H1 (cell line): ENCODE data around the gene MAGI2. TPM values are rescaled to one million over a fixed set of nuclear protein-coding genes. Genes with fewer than 3 reads are reported as not detected.
A peak's percentile ranks its signal among the peaks of the same experiment; 100 is the strongest.

Source experiments
- CTCF ChIA-PET: fragments of 300-600 bp; sonication (Branson Sonifier 250); formaldehyde crosslinking; loops from one replicate; lab custom pipeline; 2021; ENCODE audit not compliant: partially characterized antibody; lab: Charles Lee
- POLR2A ChIA-PET: fragments of 300-600 bp; sonication (Branson Sonifier 250); formaldehyde crosslinking; loops from one replicate; lab custom pipeline; 2021; ENCODE audit warnings: inconsistent platforms; ENCODE audit not compliant: partially characterized antibody; lab: Charles Lee
- DNase-seq, 2 experiments: peaks; one replicate each; pipeline versions ENCODE4 v3.0.0 to v3.0.0-alpha.2; 2010 to 2022; ENCODE audit warnings: low spot score in 2 of 2, low read depth in 1 of 2, mixed read lengths in 1 of 2
- FAIRE-seq: peaks from 2 replicates; lab custom pipeline; 2011; peaks lifted over from hg19 to GRCh38; lab: Jason Lieb, UNC
- H2AFZ ChIP-seq: 2 replicates; pipeline ENCODE4 v1.8.1; 2012; ENCODE audit warnings: low read length, inconsistent platforms
- H2AK5ac ChIP-seq: 2 replicates; pipeline ENCODE4 v1.6.1; 2013; ENCODE audit warnings: low read depth, low read length
- H2BK120ac ChIP-seq: replicated peaks from 2 replicates; pipeline ENCODE3; 2013; ENCODE audit warnings: low read depth, low read length, inconsistent platforms
- H2BK12ac ChIP-seq: 2 replicates; pipeline ENCODE4 v1.6.1; 2013; ENCODE audit warnings: low read depth, low read length
- H2BK15ac ChIP-seq: 2 replicates; pipeline ENCODE4 v1.6.1; 2013; ENCODE audit warnings: low read length
- H2BK20ac ChIP-seq: 2 replicates; pipeline ENCODE4 v1.6.1; 2013; ENCODE audit warnings: low read length
- H2BK5ac ChIP-seq: 2 replicates; pipeline ENCODE4 v1.6.1; 2013; ENCODE audit warnings: low read depth, low read length
- H3K14ac ChIP-seq: 2 replicates; pipeline ENCODE4 v1.6.1; 2013; ENCODE audit warnings: inconsistent platforms; ENCODE audit not compliant: insufficient read length
- H3K18ac ChIP-seq: 2 replicates; pipeline ENCODE4 v1.6.1; 2013; ENCODE audit warnings: low read length; ENCODE audit errors: extremely low read depth
- H3K23ac ChIP-seq: 2 replicates; pipeline ENCODE4 v1.6.1; 2013; ENCODE audit warnings: inconsistent platforms; ENCODE audit not compliant: insufficient read length
- H3K23me2 ChIP-seq: 2 replicates; pipeline ENCODE4 v1.6.1; 2013; ENCODE audit warnings: low read depth, low read length
- H3K27ac ChIP-seq: 2 replicates; pipeline ENCODE4 v1.6.1; 2011; ENCODE audit warnings: low read depth, low read length, inconsistent platforms
- H3K27me3 ChIP-seq, 4 experiments: replicated peaks in 1 of 4; 1 replicate in 1 of 4; 2 replicates in 3 of 4; pipeline versions ENCODE4 v1.6.1 to v1.8.1; 2011 to 2013; ENCODE audit warnings: low read length in 3 of 4, mild to moderate bottlenecking in 3 of 4, inconsistent platforms in 2 of 4, mixed read lengths in 2 of 4, moderate library complexity in 1 of 4; ENCODE audit not compliant: control insufficient read depth in 3 of 4, insufficient read depth in 3 of 4; ENCODE audit errors: extremely low read depth in 1 of 4
- H3K36me3 ChIP-seq, 4 experiments: 2 replicates each; pipeline versions ENCODE4 v1.6.1 to v1.8.1; 2011 to 2013; ENCODE audit warnings: mild to moderate bottlenecking in 4 of 4, low read length in 3 of 4, moderate library complexity in 2 of 4, control low read depth in 1 of 4, inconsistent platforms in 1 of 4; ENCODE audit not compliant: insufficient read depth in 4 of 4, control insufficient read depth in 2 of 4
- H3K4ac ChIP-seq: replicated peaks from 2 replicates; pipeline ENCODE3; 2013; ENCODE audit warnings: low read length, low read depth, mixed read lengths, inconsistent platforms; ENCODE audit not compliant: insufficient read length
- H3K4me1 ChIP-seq, 4 experiments: replicated peaks in 1 of 4; 1 replicate in 1 of 4; 2 replicates in 3 of 4; pipeline versions ENCODE4 v1.6.1 to v1.8.1; 2011 to 2013; ENCODE audit warnings: low read length in 3 of 4, inconsistent platforms in 2 of 4, mixed read lengths in 1 of 4; ENCODE audit not compliant: insufficient read depth in 4 of 4, control insufficient read depth in 3 of 4
- H3K4me2 ChIP-seq, 2 experiments: 2 replicates each; pipeline versions ENCODE4 v1.6.1 to v1.8.1; 2011 to 2013; ENCODE audit warnings: low read depth in 2 of 2, low read length in 2 of 2, control low read depth in 1 of 2, inconsistent platforms in 1 of 2, mild to moderate bottlenecking in 1 of 2; ENCODE audit not compliant: insufficient read depth in 1 of 2
- H3K4me3 ChIP-seq, 4 experiments: fragments of 200-600, 300-600 bp in 1 of 4; sonication (generic), shearing (Covaris generic), sonication (Bioruptor Twin) in 1 of 4; 2 replicates each; pipeline versions ENCODE4 v1.5.1 to v1.8.1; 2011 to 2016; ENCODE audit warnings: low read length in 4 of 4, low read depth in 3 of 4, control low read depth in 2 of 4, inconsistent platforms in 2 of 4, mild to moderate bottlenecking in 2 of 4, mixed read lengths in 1 of 4, moderate library complexity in 1 of 4; ENCODE audit not compliant: insufficient read depth in 2 of 4; ENCODE audit errors: extremely low read depth in 1 of 4
- H3K56ac ChIP-seq: replicated peaks from 2 replicates; pipeline ENCODE3; 2013; ENCODE audit warnings: low read depth, mild to moderate bottlenecking, mixed read lengths, low read length, inconsistent platforms; ENCODE audit not compliant: insufficient read length
- H3K79me1 ChIP-seq: 2 replicates; pipeline ENCODE4 v1.6.1; 2013; ENCODE audit warnings: low read depth, low read length, control low read depth
- H3K79me2 ChIP-seq, 2 experiments: 2 replicates each; pipeline versions ENCODE4 v1.6.1 to v1.8.1; 2012 to 2013; ENCODE audit warnings: low read length in 2 of 2, mild to moderate bottlenecking in 2 of 2, inconsistent platforms in 1 of 2; ENCODE audit not compliant: insufficient read depth in 2 of 2, control insufficient read depth in 1 of 2
- H3K9ac ChIP-seq, 4 experiments: replicated peaks in 1 of 4; 1 replicate in 1 of 4; 2 replicates in 3 of 4; pipeline versions ENCODE4 v1.6.1 to v1.8.1; 2011 to 2013; ENCODE audit warnings: low read depth in 3 of 4, low read length in 3 of 4, control low read depth in 2 of 4, mild to moderate bottlenecking in 2 of 4, moderate library complexity in 2 of 4, inconsistent platforms in 1 of 4; ENCODE audit errors: extremely low read depth in 1 of 4
- H3K9me3 ChIP-seq, 2 experiments: 2 replicates each; pipeline versions ENCODE4 v1.6.1 to v1.8.1; 2012 to 2013; ENCODE audit warnings: mild to moderate bottlenecking in 2 of 2, moderate library complexity in 2 of 2, control low read depth in 1 of 2, inconsistent platforms in 1 of 2, low read depth in 1 of 2, low read length in 1 of 2, mixed read lengths in 1 of 2; ENCODE audit not compliant: insufficient read depth in 2 of 2
- H4K20me1 ChIP-seq, 2 experiments: replicated peaks in 1 of 2; 2 replicates each; pipeline versions ENCODE3 to v1.8.1; 2011 to 2013; ENCODE audit warnings: inconsistent platforms in 2 of 2, low read length in 2 of 2, mild to moderate bottlenecking in 1 of 2; ENCODE audit not compliant: insufficient read depth in 2 of 2, control insufficient read depth in 1 of 2
- H4K5ac ChIP-seq: 2 replicates; pipeline ENCODE4 v1.6.1; 2013; ENCODE audit warnings: low read length, low read depth, mixed read lengths, inconsistent platforms; ENCODE audit not compliant: insufficient read length
- H4K8ac ChIP-seq: 2 replicates; pipeline ENCODE4 v1.8.0; 2013; ENCODE audit warnings: mild to moderate bottlenecking, moderate library complexity, low read length, inconsistent platforms; ENCODE audit not compliant: insufficient read depth; ENCODE audit errors: extremely low read depth
- H4K91ac ChIP-seq: replicated peaks from 2 replicates; pipeline ENCODE3; 2013; ENCODE audit warnings: low read length, mixed read lengths, inconsistent platforms; ENCODE audit not compliant: insufficient read length
- CHD1 ChIP-seq: IDR thresholded peaks from 2 replicates; pipeline ENCODE4 v1.6.1; 2012; ENCODE audit warnings: low read depth, low read length, improper control_type of control experiment
- EGR1 ChIP-seq: IDR thresholded peaks from 2 replicates; pipeline ENCODE4 v1.6.1; 2011; ENCODE audit warnings: low read depth, low read length, borderline replicate concordance
- FOSL1 ChIP-seq: IDR thresholded peaks from 2 replicates; pipeline ENCODE4 v1.6.1; 2011; ENCODE audit warnings: mild to moderate bottlenecking, low read depth, low read length, moderate library complexity; ENCODE audit not compliant: insufficient read depth
- GABPA ChIP-seq: IDR thresholded peaks from 2 replicates; pipeline ENCODE4 v1.6.1; 2011; ENCODE audit warnings: mild to moderate bottlenecking, low read length, moderate library complexity, borderline replicate concordance; ENCODE audit not compliant: insufficient read depth
- JUND ChIP-seq: IDR thresholded peaks from 2 replicates; pipeline ENCODE4 v1.6.1; 2011; ENCODE audit warnings: mild to moderate bottlenecking, improper control_type of control experiment, low read length
- KDM1A ChIP-seq: fragments of 200-600, 300-600 bp; sonication (generic); IDR thresholded peaks from 2 replicates; pipeline ENCODE4 v1.7.1; 2016; ENCODE audit warnings: mild to moderate bottlenecking, low read length, borderline replicate concordance
- KDM5A ChIP-seq: fragments of 200-600 bp; IDR thresholded peaks from 2 replicates; pipeline ENCODE4 v1.7.1; 2012; ENCODE audit warnings: mild to moderate bottlenecking, low read length, inconsistent platforms, mixed read lengths
- NANOG ChIP-seq: IDR thresholded peaks from 2 replicates; pipeline ENCODE4 v1.6.1; 2011; ENCODE audit warnings: low read length, low read depth, mild to moderate bottlenecking, inconsistent platforms; ENCODE audit not compliant: insufficient read depth, poor library complexity, severe bottlenecking
- PHF8 ChIP-seq: fragments of 200-600 bp; sonication (generic); conservative IDR thresholded peaks from 2 replicates; pipeline ENCODE4 v1.7.1; 2012; ENCODE audit warnings: low read depth, mild to moderate bottlenecking, inconsistent platforms, low read length, moderate library complexity
- POLR2A ChIP-seq, 2 experiments: IDR thresholded peaks; 1 replicate in 1 of 2; 2 replicates in 1 of 2; pipeline ENCODE4 v1.6.1; 2011; ENCODE audit warnings: low read depth in 2 of 2, low read length in 2 of 2, mild to moderate bottlenecking in 2 of 2; ENCODE audit errors: control extremely low read depth in 1 of 2
- SP1 ChIP-seq: IDR thresholded peaks from 2 replicates; pipeline ENCODE4 v1.6.1; 2011; ENCODE audit warnings: low read depth, low read length
- SRF ChIP-seq: IDR thresholded peaks from 2 replicates; pipeline ENCODE4 v1.6.1; 2011; ENCODE audit warnings: mild to moderate bottlenecking, low read depth, low read length, moderate library complexity
- SUZ12 ChIP-seq: fragments of 200-600 bp; sonication (generic); IDR thresholded peaks from 2 replicates; pipeline ENCODE4 v1.6.1; 2012; ENCODE audit warnings: mild to moderate bottlenecking, inconsistent platforms, low read length, moderate library complexity, mixed read lengths
- YY1 ChIP-seq: IDR thresholded peaks from 2 replicates; pipeline ENCODE4 v1.6.1; 2011; ENCODE audit warnings: low read depth, mild to moderate bottlenecking, low read length
- WGBS, 2 experiments: shearing (Covaris generic) in 1 of 2; methylation state at CpG; one replicate each; pipeline versions ENCODE4 v1.1.6 to v1.1.7; 2013 to 2015; ENCODE audit warnings: low lambda C conversion rate in 2 of 2, mixed read lengths in 2 of 2, inconsistent platforms in 1 of 2, low coverage in 1 of 2, missing lambda C conversion rate in 1 of 2; ENCODE audit not compliant: insufficient replicate concordance in 2 of 2, insufficient coverage in 1 of 2, insufficient read length in 1 of 2; ENCODE audit errors: extremely low coverage in 1 of 2, missing lambda C conversion rate in 1 of 2; 5-methylcytosine and 5-hydroxymethylcytosine counted together
- polyA plus RNA-seq, 7 experiments: library from polyadenylated mRNA; depleted of rRNA in 3 of 7; stranded (reverse) in 5 of 7; unstranded in 2 of 7; fragments of >200 nt in 5 of 7; fragments of 200-250 nt in 2 of 7; gene quantifications; 1 replicate in 5 of 7; 2 replicates in 1 of 7; 4 replicates in 1 of 7; pipeline versions ENCODE4 v1.2.1 to v1.2.3, GENCODE V29; 2011 to 2013; ENCODE audit warnings: missing spikeins in 2 of 7, mixed read lengths in 2 of 7
- total RNA-seq: library from RNA; stranded (reverse); fragmentation: NEBNext Ultra II Directional; extraction: Animal tissue kit (Norgen Biotek cat#: 25700); gene quantifications from 2 replicates; pipeline ENCODE4 v1.2.1, GENCODE V29; 2021

MAGI2 gene
- total and polyA plus RNA-seq, 2 of the 8 experiments (the other 6 are each of a cell fraction or from before 2014, with no cell fraction given) = 6.0 to 27.3 TPM

- Histone ChIP-seq H4K91ac (no peak overlapping the region), H4K20me1 (no peaks in the 10 kb centered on the region), H3K18ac (no peak overlapping the region), H2BK5ac (no peak overlapping the region), H2AFZ (peak overlapping the region; percentile 11; the same call in 1 of the 2 replicates), H2BK12ac (no peak overlapping the region), H3K9ac (no peak overlapping the region), H3K27ac (no peak overlapping the region), H4K5ac (no peak overlapping the region), H3K23ac (no peak overlapping the region), H2AK5ac (no peak overlapping the region), H2BK20ac (no peak overlapping the region), H3K79me2 (no peaks in the 10 kb centered on the region), H3K4me2 (no peak overlapping the region), H3K36me3 (no peaks in the 10 kb centered on the region), H3K79me1 (no peaks in the 10 kb centered on the region), H3K56ac (no peak overlapping the region), H2BK120ac (no peak overlapping the region), H3K4ac (no peak overlapping the region), H3K14ac (no peak overlapping the region), H2BK15ac (no peak overlapping the region), H4K8ac (no peak overlapping the region), H3K27me3 (peaks cover 0 to 1% (median 0%) of the 10 kb centered on the region in 4 experiments; a peak in 1 of 7 replicates), H3K9me3 (no peaks in the 10 kb centered on the region), H3K4me1 (no peaks in the 10 kb centered on the region), H3K4me3 (no peak overlapping the region), H3K23me2 (no peaks in the 10 kb centered on the region)
- no peak for TF ChIP-seq SP1
- no peak for TF ChIP-seq KDM1A
- no peak for TF ChIP-seq FOSL1
- no peak for TF ChIP-seq SRF
- TF ChIP-seq CHD1 = no peak
- no peak for TF ChIP-seq GABPA
- TF ChIP-seq NANOG = no peak
- TF ChIP-seq PHF8 = no peak
- no peak for TF ChIP-seq POLR2A (IDR thresholded peaks at IDR 0.05; ENCODE audit: control extremely low read depth in 1 of 2, low read depth in 2 of 2, low read length in 2 of 2)
- no peak for TF ChIP-seq YY1
- no peak for TF ChIP-seq KDM5A
- no peak for TF ChIP-seq JUND
- TF ChIP-seq SUZ12 = no peak
- TF ChIP-seq EGR1 = no peak
- ChIA-PET CTCF (no interaction called here), POLR2A (no interaction called here)
- no peak for DNase-seq
- FAIRE-seq = no peak
- 85% methylated on average over 4 of the region's 4 CpGs; no CpG with 5 or more reads in 1 of the 2 experiments for WGBS, 2 experiments
Observed at GRCh38 chr7:79386688-79387422, 66.6 kb downstream of the MAGI2 start.
